Common myeloid progenitor, CD34-positive (primary cell): Measurements from ENCODE around the gene RNF182. TPM values are rescaled to one million over a fixed set of nuclear protein-coding genes. Genes with fewer than 3 reads are reported as not detected.
"Not testable (repeated sequence)": the region's sequence is repeated elsewhere in the genome, so short reads cannot be mapped to it uniquely, and the experiment has no call there.

Experiments used
- CTCF ChIA-PET: fragments of 350-600 bp; sonication (Branson Sonifier 250); formaldehyde crosslinking; loops from one replicate; lab custom pipeline; 2021; ENCODE audit warnings: antibody characterized with exemption; lab: Charles Lee
- POLR2A ChIA-PET: fragments of 350-600 bp; sonication (Branson Sonifier 250); formaldehyde crosslinking; loops from one replicate; lab custom pipeline; 2021; ENCODE audit warnings: antibody characterized with exemption; lab: Charles Lee
- DNase-seq, 3 donors: peaks; one replicate each; pipeline versions ENCODE4 v3.0.0 to v3.0.0-alpha.2; 2013
- H3K27ac ChIP-seq, 2 experiments: 1 replicate in 1 of 2; 2 replicates in 1 of 2; pipeline ENCODE4 v1.7.0; 2013; ENCODE audit warnings: inconsistent platforms in 2 of 2, low read length in 2 of 2, mild to moderate bottlenecking in 2 of 2, low read depth in 1 of 2, moderate library complexity in 1 of 2; ENCODE audit not compliant: severe bottlenecking in 2 of 2, insufficient read depth in 1 of 2, poor library complexity in 1 of 2
- H3K27me3 ChIP-seq, 5 experiments: replicated peaks in 2 of 5; 1 replicate in 3 of 5; 2 replicates in 2 of 5; pipeline versions ENCODE4 v1.6.1 to v1.7.0; 2013; ENCODE audit warnings: low read length in 4 of 5, mild to moderate bottlenecking in 2 of 5, moderate library complexity in 2 of 5, inconsistent platforms in 1 of 5; ENCODE audit not compliant: insufficient read depth in 5 of 5, control insufficient read depth in 4 of 5
- H3K36me3 ChIP-seq, 4 experiments: 1 replicate in 2 of 4; 2 replicates in 2 of 4; pipeline versions ENCODE4 v1.6.1 to v1.7.0; 2013; ENCODE audit warnings: low read length in 3 of 4, control low read depth in 1 of 4, mild to moderate bottlenecking in 1 of 4; ENCODE audit not compliant: control insufficient read depth in 4 of 4, insufficient read depth in 4 of 4
- H3K4me1 ChIP-seq, 4 experiments: 1 replicate in 3 of 4; 2 replicates in 1 of 4; pipeline versions ENCODE4 v1.6.1 to v1.7.1; 2013; ENCODE audit warnings: low read length in 3 of 4, mild to moderate bottlenecking in 3 of 4, control low read depth in 1 of 4, inconsistent platforms in 1 of 4, moderate library complexity in 1 of 4; ENCODE audit not compliant: control insufficient read depth in 4 of 4, insufficient read depth in 4 of 4; ENCODE audit errors: control extremely low read depth in 1 of 4
- H3K4me3 ChIP-seq, 7 experiments: 1 replicate in 4 of 7; 2 replicates in 3 of 7; pipeline versions ENCODE4 v1.5.1 to v1.7.0; 2013; ENCODE audit warnings: mild to moderate bottlenecking in 7 of 7, low read length in 6 of 7, moderate library complexity in 6 of 7, inconsistent platforms in 2 of 7, low read depth in 2 of 7, control low read depth in 1 of 7; ENCODE audit not compliant: insufficient read depth in 4 of 7, control insufficient read depth in 1 of 7; ENCODE audit errors: extremely low read depth in 1 of 7
- H3K9me3 ChIP-seq, 5 experiments: 1 replicate in 4 of 5; 2 replicates in 1 of 5; pipeline versions ENCODE4 v1.6.1 to v1.7.1; 2013; ENCODE audit warnings: low read length in 4 of 5, mild to moderate bottlenecking in 2 of 5, inconsistent platforms in 1 of 5, low read depth in 1 of 5, moderate library complexity in 1 of 5; ENCODE audit not compliant: control insufficient read depth in 4 of 5, insufficient read depth in 2 of 5; ENCODE audit errors: control extremely low read depth in 1 of 5
- WGBS: methylation state at CpG from one replicate; pipeline ENCODE4 v1.1.5; 2013; ENCODE audit not compliant: insufficient coverage; 5-methylcytosine and 5-hydroxymethylcytosine counted together
- polyA plus RNA-seq: library from polyadenylated mRNA; unstranded; fragments of 120-200 nt; gene quantifications from one replicate; pipeline ENCODE4 v1.2.1, GENCODE V29; 2013

The RNF182 gene
- 0.46 TPM for polyA plus RNA-seq

GRCh38 chr6:13924949-13925881 is at the start of gene RNF182:
Gene RNF182, plus strand, starts transcription at chr6:13924952. Its CDS starts 52,168 bp downstream, at chr6:13977120.
- peak within 1 kb of the TSS in 1 of 2 experiments; percentile 36 for H3K27ac ChIP-seq
- DNase-seq, result peak in 2 of 3 donors; percentile 31 to 72

GRCh38 chr6:13877051-13877450 is 47.7 kb upstream of the RNF182 start:
- no peaks in the 10 kb centered on the region for H3K36me3 ChIP-seq

More at GRCh38 chr6:13924949-13925881, at the start of gene RNF182:
- Histone ChIP-seq H3K4me3 (peak within 1 kb of the TSS; percentile 8 to 72 (median 56)), H3K36me3 (no peaks in the 10 kb centered on the region), H3K27me3 (peaks cover 29 to 68% (median 34%) of the 10 kb centered on the region in 5 experiments), H3K4me1 (peaks cover 6 to 15% (median 14%) of the 10 kb centered on the region in 4 experiments), H3K9me3 (peaks cover 0 to 10% (median 0%) of the 10 kb centered on the region in 5 experiments)
- ChIA-PET CTCF (interaction anchor here (0.6 to 3.8 kb wide), 5 partner anchors 9 to 121 kb away, joined by 3 to 32 read pairs (median 5); no protein-coding TSS in a partner anchor), POLR2A (interaction anchor here (1.3 kb wide), 1 partner anchor 142 kb away, joined by 3 read pairs; no protein-coding TSS in a partner anchor)
- 5% methylated on average over 23 of the region's 65 CpGs for WGBS

GRCh38 chr6:13880061-13880663 is 44.6 kb upstream of the RNF182 start:
- DNase-seq, CTCF ChIA-PET, H3K27ac ChIP-seq, POLR2A ChIA-PET, H3K4me1 ChIP-seq, H3K36me3 ChIP-seq, H3K27me3 ChIP-seq, H3K4me3 ChIP-seq: not testable (repeated sequence)
- 100% methylated on average over 2 of the region's 12 CpGs for WGBS
- H3K9me3 ChIP-seq, result peaks cover 0 to 14% (median 7%) of the 10 kb centered on the region in 5 experiments

More at GRCh38 chr6:13877051-13877450, 47.7 kb upstream of the RNF182 start:
- POLR2A ChIA-PET, result no interaction called here
- CTCF ChIA-PET, result interaction anchor here (1.2 kb wide), 1 partner anchor 190 kb away, joined by 3 read pairs; no protein-coding TSS in a partner anchor
- H3K4me3 ChIP-seq, result no peak overlapping the region
- no peak overlapping the region for H3K27ac ChIP-seq
- H3K9me3 ChIP-seq, result peaks cover 0 to 12% (median 7%) of the 10 kb centered on the region in 5 experiments
- peaks cover 0 to 2% (median 0%) of the 10 kb centered on the region in 5 experiments for H3K27me3 ChIP-seq
- no peak for DNase-seq
- peaks cover 0 to 23% (median 15%) of the 10 kb centered on the region in 4 experiments for H3K4me1 ChIP-seq

- H3K4me3 ChIP-seq, result no peak overlapping the region
- POLR2A ChIA-PET, result no interaction called here
- peaks cover 0 to 14% (median 7%) of the 10 kb centered on the region in 5 experiments for H3K9me3 ChIP-seq
- WGBS, result 79% methylated on average over 7 of the region's 9 CpGs
- no peaks in the 10 kb centered on the region for H3K4me1 ChIP-seq
- DNase-seq, result no peak
- H3K36me3 ChIP-seq, result no peaks in the 10 kb centered on the region
- CTCF ChIA-PET, result no interaction called here
- H3K27me3 ChIP-seq, result peaks cover 0 to 2% (median 0%) of the 10 kb centered on the region in 5 experiments
- H3K27ac ChIP-seq, result no peak overlapping the region
Measured at GRCh38 chr6:13881621-13882165, 43.1 kb upstream of the RNF182 start.

- H3K27me3 ChIP-seq, result no peaks in the 10 kb centered on the region
- ChIA-PET CTCF (interaction anchor here (2.2 kb wide), 1 partner anchor 10 kb away, joined by 12 read pairs; no protein-coding TSS in a partner anchor), POLR2A (no interaction called here)
- no peaks in the 10 kb centered on the region for H3K36me3 ChIP-seq
- no peak for DNase-seq
- H3K9me3 ChIP-seq, result peaks cover 0 to 2% (median 0%) of the 10 kb centered on the region in 5 experiments
- H3K4me3 ChIP-seq, result no peak overlapping the region
- no peak overlapping the region for H3K27ac ChIP-seq
- no peaks in the 10 kb centered on the region for H3K4me1 ChIP-seq
Measured at GRCh38 chr6:13883966-13884365, 40.8 kb upstream of the RNF182 start.

- Histone ChIP-seq H3K4me3 (no peak overlapping the region), H3K36me3 (no peaks in the 10 kb centered on the region), H3K4me1 (no peaks in the 10 kb centered on the region), H3K27ac (no peak overlapping the region), H3K27me3 (no peaks in the 10 kb centered on the region), H3K9me3 (peaks cover 0 to 2% (median 0%) of the 10 kb centered on the region in 5 experiments)
- ChIA-PET POLR2A (no interaction called here), CTCF (interaction anchor here (2.2 kb wide), 1 partner anchor 11 kb away, joined by 12 read pairs; no protein-coding TSS in a partner anchor)
- no peak for DNase-seq
- 80% methylated on average over 2 of the region's 5 CpGs for WGBS
Measured at GRCh38 chr6:13884397-13884796, 40.4 kb upstream of the RNF182 start.
